GM06990 (cell line): ENCODE data around the gene VILL.

Source experiments
- DNase-seq: peaks from one replicate; pipeline ENCODE4 v3.0.0-alpha.2; 2011; ENCODE audit not compliant: insufficient read length; ENCODE audit errors: extremely low read depth
- H3K27me3 ChIP-seq: replicated peaks from 2 replicates; pipeline ENCODE4 v1.6.0; 2011; ENCODE audit warnings: low read length; ENCODE audit not compliant: control insufficient read depth, insufficient read depth
- H3K36me3 ChIP-seq: 2 replicates; pipeline ENCODE4 v1.5.1; 2011; ENCODE audit warnings: low read length; ENCODE audit not compliant: control insufficient read depth, insufficient read depth
- H3K4me3 ChIP-seq: replicated peaks from 2 replicates; pipeline ENCODE4 v1.5.1; 2011; ENCODE audit warnings: low read depth, mild to moderate bottlenecking, control low read depth, low read length
- TF ChIP-seq, protein P1 (sequence below): IDR thresholded peaks from 2 replicates; pipeline ENCODE4 v1.5.1; 2011; ENCODE audit warnings: low read length, control low read depth, mild to moderate bottlenecking, inconsistent platforms; ENCODE audit not compliant: insufficient read depth, poor library complexity, severe bottlenecking

The VILL gene

DNA sequence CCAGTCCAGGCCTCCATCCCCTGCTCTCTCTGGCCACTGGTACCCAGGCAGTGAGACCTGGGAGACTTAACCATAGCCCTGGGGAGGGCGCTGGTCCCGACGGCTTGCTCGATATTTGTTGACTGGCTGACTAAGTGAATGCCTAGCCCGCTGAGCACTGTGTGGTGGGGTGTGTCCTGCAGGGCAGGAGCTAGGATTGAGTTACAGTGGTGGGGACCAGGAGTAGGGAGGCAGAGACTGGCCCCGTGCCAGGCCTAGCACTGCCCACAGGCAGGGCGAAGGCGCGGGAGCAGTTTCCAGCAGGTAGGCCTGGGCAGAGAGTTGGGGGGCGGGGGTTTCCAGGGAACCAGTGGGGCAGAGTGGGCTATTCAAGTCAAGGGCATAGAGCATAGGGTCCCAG, at the start of gene VILL:
Gene VILL (plus strand): TSS at position 260 of the 400 bp plus-strand sequence. CDS start 2,887 bp downstream, outside the sequence.
- Histone ChIP-seq H3K36me3 (no peaks in the 10 kb centered on the region), H3K4me3 (no peak within 1 kb of the TSS), H3K27me3 (no peaks in the 10 kb centered on the region)
- TF ChIP-seq, protein P1, sequence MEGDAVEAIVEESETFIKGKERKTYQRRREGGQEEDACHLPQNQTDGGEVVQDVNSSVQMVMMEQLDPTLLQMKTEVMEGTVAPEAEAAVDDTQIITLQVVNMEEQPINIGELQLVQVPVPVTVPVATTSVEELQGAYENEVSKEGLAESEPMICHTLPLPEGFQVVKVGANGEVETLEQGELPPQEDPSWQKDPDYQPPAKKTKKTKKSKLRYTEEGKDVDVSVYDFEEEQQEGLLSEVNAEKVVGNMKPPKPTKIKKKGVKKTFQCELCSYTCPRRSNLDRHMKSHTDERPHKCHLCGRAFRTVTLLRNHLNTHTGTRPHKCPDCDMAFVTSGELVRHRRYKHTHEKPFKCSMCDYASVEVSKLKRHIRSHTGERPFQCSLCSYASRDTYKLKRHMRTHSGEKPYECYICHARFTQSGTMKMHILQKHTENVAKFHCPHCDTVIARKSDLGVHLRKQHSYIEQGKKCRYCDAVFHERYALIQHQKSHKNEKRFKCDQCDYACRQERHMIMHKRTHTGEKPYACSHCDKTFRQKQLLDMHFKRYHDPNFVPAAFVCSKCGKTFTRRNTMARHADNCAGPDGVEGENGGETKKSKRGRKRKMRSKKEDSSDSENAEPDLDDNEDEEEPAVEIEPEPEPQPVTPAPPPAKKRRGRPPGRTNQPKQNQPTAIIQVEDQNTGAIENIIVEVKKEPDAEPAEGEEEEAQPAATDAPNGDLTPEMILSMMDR, result no peak
- no peak for DNase-seq

DNA sequence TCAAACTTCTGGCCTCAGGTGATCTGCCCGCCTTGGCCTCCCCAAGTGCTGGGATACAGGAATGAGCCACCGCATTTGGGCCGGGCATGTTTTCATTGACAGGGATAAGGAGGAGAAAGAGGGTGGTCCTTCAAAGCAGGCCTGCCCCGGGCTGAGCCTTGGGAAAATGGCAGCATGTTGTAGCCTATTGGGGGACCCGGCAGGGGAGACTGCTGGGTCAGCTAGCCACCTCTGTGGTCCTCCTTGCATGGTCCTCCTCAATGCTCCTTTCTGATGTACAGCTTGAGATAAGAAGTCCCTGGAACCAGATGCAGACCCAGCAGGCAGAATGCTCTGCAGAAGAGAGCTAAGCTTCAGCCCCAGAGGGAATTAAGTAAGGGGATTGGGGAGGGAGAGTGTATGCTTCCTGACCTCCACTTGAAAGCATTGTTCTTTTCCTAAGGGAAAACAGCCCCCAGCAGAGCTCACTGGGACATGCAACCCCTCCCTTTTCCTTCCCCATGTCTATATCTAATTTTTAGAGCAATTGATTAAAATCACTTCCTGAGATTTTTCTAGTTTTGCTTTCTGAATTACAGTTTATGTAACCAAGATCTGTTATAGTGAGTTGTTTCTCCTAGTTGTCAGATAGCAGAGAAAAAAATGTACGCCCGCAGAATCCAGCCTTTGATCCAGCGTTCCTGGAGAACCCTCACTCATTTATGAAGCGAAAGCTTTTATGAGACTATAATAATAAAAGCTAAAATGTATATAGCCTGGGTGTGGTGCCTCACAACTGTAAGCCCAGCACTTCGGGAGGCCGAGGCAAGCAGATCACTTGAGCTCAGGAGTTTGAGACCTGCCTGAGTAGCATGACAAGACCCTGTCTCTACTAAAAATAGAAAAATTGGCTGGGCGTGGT, 48.7 kb upstream of the VILL start:
- Histone ChIP-seq H3K27me3 (no peaks in the 10 kb centered on the region), H3K4me3 (no peak overlapping the region), H3K36me3 (no peaks in the 10 kb centered on the region)
- TF ChIP-seq, protein P1, result no peak
- DNase-seq, result no peak

DNA sequence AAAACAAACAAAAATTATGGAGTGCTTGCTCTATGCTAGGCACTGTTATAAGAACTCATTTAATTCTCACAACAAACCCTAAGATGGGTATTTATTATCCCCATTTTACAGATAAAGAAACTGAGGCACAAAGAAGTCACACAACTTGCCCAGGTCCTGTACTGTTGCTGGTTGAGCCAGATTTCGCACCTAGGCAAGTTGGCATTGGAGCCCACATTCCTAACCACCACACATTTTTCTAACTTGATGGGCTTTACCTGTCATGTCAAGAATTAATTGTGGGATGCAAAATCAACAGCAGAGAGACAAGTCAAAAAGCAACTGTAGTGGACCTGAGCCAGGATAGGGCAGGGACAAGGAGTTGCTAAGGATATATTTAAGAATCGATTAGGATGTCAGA, 47.9 kb upstream of the VILL start:
- Histone ChIP-seq H3K27me3 (no peaks in the 10 kb centered on the region), H3K36me3 (no peaks in the 10 kb centered on the region), H3K4me3 (no peak overlapping the region)
- no peak for DNase-seq
- TF ChIP-seq, protein P1, result no peak

DNA sequence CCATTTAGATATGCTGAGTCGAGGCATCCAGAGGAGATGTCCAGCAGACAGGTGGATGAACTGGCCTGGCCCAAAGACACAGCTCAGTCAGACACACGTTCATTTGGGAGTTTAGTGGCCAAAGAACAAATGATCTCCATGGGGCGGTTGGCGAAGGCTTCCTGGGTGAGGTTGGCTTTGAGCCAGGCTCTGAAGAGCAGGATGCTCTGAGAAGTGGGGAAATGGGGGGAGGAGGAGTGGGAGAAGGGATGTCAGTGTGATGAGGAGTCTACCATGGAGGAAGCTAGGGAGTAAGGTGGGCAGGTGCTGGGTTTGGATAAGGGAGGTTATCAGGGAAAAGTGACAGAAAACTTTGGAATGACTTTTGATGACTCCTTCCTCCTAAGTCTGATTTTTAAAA, 47.5 kb upstream of the VILL start:
- H3K4me3 ChIP-seq, result no peak overlapping the region
- TF ChIP-seq, protein P1, result no peak
- no peak for DNase-seq

DNA sequence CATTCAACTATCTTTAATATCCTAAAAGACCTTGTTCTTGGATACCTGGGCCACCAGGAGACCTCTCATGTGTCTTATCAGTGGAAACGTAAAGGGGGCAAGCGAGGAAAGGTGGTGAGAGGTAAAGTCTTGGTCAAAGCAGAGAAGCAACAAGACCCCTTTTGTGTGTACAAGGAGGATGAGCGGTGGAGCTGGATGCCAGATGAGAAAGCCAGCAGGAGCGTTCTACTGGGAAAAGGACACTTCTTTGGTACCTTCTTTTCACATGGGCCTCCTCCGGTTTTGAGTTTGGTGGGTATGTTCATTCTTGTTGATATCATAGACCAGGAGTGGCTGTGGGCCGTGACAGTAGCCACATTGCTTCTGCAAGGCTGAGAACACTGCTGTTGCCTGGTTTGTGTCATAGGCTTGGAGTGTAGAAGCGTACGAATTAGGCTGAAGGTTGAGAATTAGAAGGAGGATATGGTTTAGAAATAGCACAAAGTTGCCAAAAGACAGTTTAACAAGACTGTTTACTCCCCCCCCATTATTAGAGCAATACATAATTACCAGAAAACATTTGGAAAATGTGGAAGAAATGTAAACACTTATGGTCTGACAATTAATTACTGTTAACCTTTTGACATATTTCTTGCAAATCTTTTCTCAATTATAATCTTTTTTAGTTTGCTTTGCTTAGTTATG, 46.8 kb upstream of the VILL start:
- H3K27me3 ChIP-seq, result no peaks in the 10 kb centered on the region
- no peaks in the 10 kb centered on the region for H3K36me3 ChIP-seq
- no peak overlapping the region for H3K4me3 ChIP-seq
- TF ChIP-seq, protein P1, result no peak
- DNase-seq, result no peak

More for the DNA sequence above, 47.5 kb upstream of the VILL start:
- Histone ChIP-seq H3K36me3 (no peaks in the 10 kb centered on the region), H3K27me3 (no peaks in the 10 kb centered on the region)
